Peyer's patch (tissue), 4 donors: Measurements from ENCODE around the gene RHO.
"Not testable (repeated sequence)": the region's sequence is repeated elsewhere in the genome, so short reads cannot be mapped to it uniquely, and the experiment has no call there.

ENCODE experiments used
- CTCF ChIP-seq, 6 experiments: fragments of 450-650 bp in 4 of 6; fragments of 200-600 bp in 2 of 6; sonication (generic) in 1 of 6; IDR thresholded peaks; one replicate each; pipeline ENCODE4 v1.5.1; 2017 to 2019; ENCODE audit warnings: antibody characterized with exemption in 6 of 6, mild to moderate bottlenecking in 3 of 6, moderate library complexity in 1 of 6
- POLR2A ChIP-seq, 2 donors: fragments of 450-650 bp; IDR thresholded peaks; one replicate each; pipeline ENCODE4 v1.5.1; 2017; ENCODE audit warnings: antibody characterized with exemption in 2 of 2, mild to moderate bottlenecking in 2 of 2, moderate library complexity in 2 of 2

GRCh38 chr3:129515108-129515820 lies 13.2 kb upstream of the RHO start:
- TF ChIP-seq CTCF, POLR2A (IDR thresholded peaks at IDR 0.05): not testable (repeated sequence)
